Right atrium auricular region (tissue), 2 donors: Measurements from ENCODE around the gene VASN. TPM values are rescaled to one million over a fixed set of nuclear protein-coding genes. Genes with fewer than 3 reads are reported as not detected.
A peak's percentile ranks its signal among the peaks of the same experiment; 100 is the strongest.

ENCODE experiments used
- DNase-seq: peaks from one replicate; pipeline ENCODE4 v3.0.0-alpha.2; 2019; ENCODE audit warnings: low spot score
- H3K27ac ChIP-seq, 2 donors: fragments of 200-600 bp; sonication (generic); 1 replicate in 1 of 2; 2 replicates in 1 of 2; pipeline ENCODE4 v1.5.1; 2016 to 2019
- H3K27me3 ChIP-seq, 2 donors: fragments of 200-600 bp; sonication (generic); one replicate each; pipeline versions ENCODE4 v1.5.1 to v1.6.0; 2017 to 2019
- H3K36me3 ChIP-seq: fragments of 200-600 bp; sonication (generic); one replicate; pipeline ENCODE4 v1.5.1; 2016
- H3K4me1 ChIP-seq, 2 donors: fragments of 200-600 bp; sonication (generic); one replicate each; pipeline versions ENCODE4 v1.5.1 to v1.6.0; 2017 to 2019
- H3K4me3 ChIP-seq, 2 donors: fragments of 200-600 bp; sonication (generic); 1 replicate in 1 of 2; 2 replicates in 1 of 2; pipeline ENCODE4 v1.5.1; 2017 to 2019; ENCODE audit warnings: mild to moderate bottlenecking in 1 of 2, moderate library complexity in 1 of 2
- H3K9me3 ChIP-seq, 2 donors: fragments of 200-600 bp; sonication (generic); one replicate each; pipeline ENCODE4 v1.5.1; 2019
- total RNA-seq, 2 donors: library from RNA; depleted of rRNA; stranded (reverse); fragments of >200 nt; gene quantifications; one replicate each; pipeline ENCODE4 v1.1.0, GENCODE V29; 2016
- TF ChIP-seq, protein P1 (sequence below), 2 donors: fragments of 200-600 bp; sonication (generic); IDR thresholded peaks; one replicate each; pipeline ENCODE4 v1.5.1; 2019; ENCODE audit warnings: antibody characterized with exemption in 2 of 2

The VASN gene
- total RNA-seq, 2 donors from 2014 or later = 17.9 to 39.0 TPM

- H3K36me3 ChIP-seq = peaks cover 21% of the 10 kb centered on the region
- peak overlapping the region; percentile 25 to 46 for H3K27ac ChIP-seq
- H3K27me3 ChIP-seq = no peaks in the 10 kb centered on the region
- TF ChIP-seq, protein P1, sequence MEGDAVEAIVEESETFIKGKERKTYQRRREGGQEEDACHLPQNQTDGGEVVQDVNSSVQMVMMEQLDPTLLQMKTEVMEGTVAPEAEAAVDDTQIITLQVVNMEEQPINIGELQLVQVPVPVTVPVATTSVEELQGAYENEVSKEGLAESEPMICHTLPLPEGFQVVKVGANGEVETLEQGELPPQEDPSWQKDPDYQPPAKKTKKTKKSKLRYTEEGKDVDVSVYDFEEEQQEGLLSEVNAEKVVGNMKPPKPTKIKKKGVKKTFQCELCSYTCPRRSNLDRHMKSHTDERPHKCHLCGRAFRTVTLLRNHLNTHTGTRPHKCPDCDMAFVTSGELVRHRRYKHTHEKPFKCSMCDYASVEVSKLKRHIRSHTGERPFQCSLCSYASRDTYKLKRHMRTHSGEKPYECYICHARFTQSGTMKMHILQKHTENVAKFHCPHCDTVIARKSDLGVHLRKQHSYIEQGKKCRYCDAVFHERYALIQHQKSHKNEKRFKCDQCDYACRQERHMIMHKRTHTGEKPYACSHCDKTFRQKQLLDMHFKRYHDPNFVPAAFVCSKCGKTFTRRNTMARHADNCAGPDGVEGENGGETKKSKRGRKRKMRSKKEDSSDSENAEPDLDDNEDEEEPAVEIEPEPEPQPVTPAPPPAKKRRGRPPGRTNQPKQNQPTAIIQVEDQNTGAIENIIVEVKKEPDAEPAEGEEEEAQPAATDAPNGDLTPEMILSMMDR (IDR thresholded peaks at IDR 0.05) = no peak
- no peak overlapping the region for H3K4me3 ChIP-seq
- no peaks in the 10 kb centered on the region for H3K9me3 ChIP-seq
- H3K4me1 ChIP-seq = peaks cover 0 to 49% of the 10 kb centered on the region in 2 donors
- no peak for DNase-seq
Measured at GRCh38 chr16:4385789-4386450, 14.3 kb downstream of the VASN start.

- H3K27me3 ChIP-seq = no peaks in the 10 kb centered on the region
- TF ChIP-seq, protein P1 (IDR thresholded peaks at IDR 0.05) = no peak
- no peak overlapping the region for H3K4me3 ChIP-seq
- peaks cover 0 to 49% of the 10 kb centered on the region in 2 donors for H3K4me1 ChIP-seq
- peak overlapping the region; percentile 25 to 46 for H3K27ac ChIP-seq
- H3K9me3 ChIP-seq = no peaks in the 10 kb centered on the region
- no peak for DNase-seq
- H3K36me3 ChIP-seq = peaks cover 16% of the 10 kb centered on the region
Measured at GRCh38 chr16:4386451-4386805, 14.8 kb downstream of the VASN start.

DNA sequence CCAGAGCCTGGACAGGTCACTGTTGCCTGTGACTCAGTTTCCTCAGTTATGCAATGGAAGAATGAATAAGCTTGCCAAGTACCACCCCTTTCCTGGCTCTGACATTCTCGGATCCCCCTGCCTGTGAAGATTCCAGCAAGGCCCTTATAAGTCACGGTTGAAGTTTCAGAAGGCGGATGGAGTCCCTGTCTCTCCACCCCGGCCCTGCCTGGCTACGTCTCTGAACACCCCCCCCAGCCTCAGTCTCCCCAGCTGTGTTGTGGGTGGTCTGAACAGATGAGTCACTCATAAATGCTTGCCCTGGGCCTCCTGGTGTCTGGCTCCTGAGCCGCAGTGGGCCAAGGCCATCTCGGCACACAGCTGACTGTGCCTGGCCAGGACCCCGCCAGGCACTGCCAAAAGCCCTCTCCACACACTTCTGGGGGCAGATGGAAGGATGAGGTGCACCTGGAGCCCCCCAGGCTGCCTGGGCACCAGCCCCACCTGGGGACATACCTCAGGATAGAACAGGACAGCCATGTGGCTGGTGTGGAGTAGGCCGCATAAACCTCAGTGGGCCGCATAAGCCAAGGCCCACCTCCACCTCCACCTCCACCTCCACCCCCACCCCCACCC lies 15.4 kb downstream of the VASN start:
- Histone ChIP-seq H3K27me3 (no peaks in the 10 kb centered on the region), H3K9me3 (no peaks in the 10 kb centered on the region), H3K27ac (peak overlapping the region; percentile 46 to 59), H3K36me3 (peaks cover 10% of the 10 kb centered on the region), H3K4me1 (peaks cover 0 to 49% of the 10 kb centered on the region in 2 donors), H3K4me3 (no peak overlapping the region)
- TF ChIP-seq, protein P1 (IDR thresholded peaks at IDR 0.05) = no peak
- no peak for DNase-seq

DNA sequence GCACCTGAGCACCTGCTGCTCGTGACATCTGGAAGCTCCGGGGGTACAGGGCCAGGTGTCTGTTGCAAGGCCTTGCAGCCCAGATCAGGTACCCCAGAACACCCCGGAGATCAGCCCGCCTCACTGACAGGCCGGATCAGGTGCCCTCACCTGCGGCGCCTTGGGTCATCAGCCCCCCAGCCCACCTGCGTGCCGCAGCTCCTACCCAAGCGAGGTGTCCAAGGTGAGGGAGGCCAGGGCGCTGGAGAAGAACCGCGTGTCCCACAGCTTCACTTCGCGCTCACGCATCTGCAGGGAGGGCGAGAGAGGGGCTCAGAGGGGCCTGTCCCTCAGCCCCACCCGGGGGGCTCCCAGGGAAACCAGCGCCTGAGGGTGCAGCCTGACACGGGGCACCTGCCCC lies 16.1 kb downstream of the VASN start:
- Histone ChIP-seq H3K36me3 (peaks cover 3% of the 10 kb centered on the region), H3K27me3 (no peaks in the 10 kb centered on the region), H3K4me1 (peaks cover 0 to 55% of the 10 kb centered on the region in 2 donors), H3K4me3 (no peak overlapping the region), H3K27ac (peak overlapping the region; percentile 46 to 59), H3K9me3 (no peaks in the 10 kb centered on the region)
- TF ChIP-seq, protein P1 (IDR thresholded peaks at IDR 0.05) = no peak
- no peak for DNase-seq

DNA sequence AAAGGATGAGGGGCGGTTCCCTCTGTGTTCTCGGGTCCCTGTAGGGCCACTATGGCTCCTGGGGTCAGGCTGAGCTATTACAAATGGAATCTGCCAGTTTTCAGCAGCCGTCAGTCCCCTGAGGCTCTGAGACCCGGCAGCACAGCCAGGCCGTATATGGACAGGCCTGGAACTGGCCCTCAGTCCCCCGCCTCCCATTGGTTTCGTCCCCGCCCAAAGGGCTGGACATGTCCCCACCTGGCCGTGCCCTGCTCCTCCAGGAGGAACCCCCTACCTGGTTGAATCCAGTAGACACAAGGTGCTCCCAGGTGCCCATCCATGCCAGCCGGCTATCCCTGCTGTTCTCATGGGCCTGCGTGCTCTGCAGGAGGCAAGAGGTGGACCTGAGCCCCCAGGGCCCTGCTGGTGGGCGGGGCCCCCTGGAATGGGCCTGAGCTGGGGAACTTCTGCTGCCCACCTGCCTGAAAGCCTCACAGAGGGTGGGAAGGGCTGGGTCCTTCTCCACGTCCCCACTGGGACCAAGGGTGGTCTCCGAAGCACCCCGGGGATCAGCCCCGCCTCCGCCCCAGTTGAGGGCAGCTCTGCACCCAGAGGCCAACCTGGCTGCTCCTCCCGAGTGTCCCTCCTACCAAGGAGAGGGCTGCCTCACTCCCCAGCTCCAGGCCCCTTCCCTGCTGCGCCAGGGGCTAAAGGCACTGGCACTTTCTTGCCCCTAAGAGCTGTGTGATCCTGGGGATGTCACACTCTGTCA lies 16.8 kb downstream of the VASN start:
- Histone ChIP-seq H3K4me3 (no peak overlapping the region), H3K27ac (peak overlapping the region; percentile 59 to 72), H3K36me3 (no peaks in the 10 kb centered on the region), H3K4me1 (peaks cover 0 to 59% of the 10 kb centered on the region in 2 donors), H3K27me3 (no peaks in the 10 kb centered on the region), H3K9me3 (no peaks in the 10 kb centered on the region)
- TF ChIP-seq, protein P1 (IDR thresholded peaks at IDR 0.05) = no peak
- no peak for DNase-seq
